ENCODE measurements around the gene DTYMK. TPM values are rescaled to one million over a fixed set of nuclear protein-coding genes. Genes with fewer than 3 reads are reported as not detected.

The DTYMK gene
- total and polyA plus RNA-seq, 2 of the 8 experiments (the other 6 are each of a cell fraction or from before 2014, with no cell fraction given), result 58.3 to 69.9 TPM

DNA sequence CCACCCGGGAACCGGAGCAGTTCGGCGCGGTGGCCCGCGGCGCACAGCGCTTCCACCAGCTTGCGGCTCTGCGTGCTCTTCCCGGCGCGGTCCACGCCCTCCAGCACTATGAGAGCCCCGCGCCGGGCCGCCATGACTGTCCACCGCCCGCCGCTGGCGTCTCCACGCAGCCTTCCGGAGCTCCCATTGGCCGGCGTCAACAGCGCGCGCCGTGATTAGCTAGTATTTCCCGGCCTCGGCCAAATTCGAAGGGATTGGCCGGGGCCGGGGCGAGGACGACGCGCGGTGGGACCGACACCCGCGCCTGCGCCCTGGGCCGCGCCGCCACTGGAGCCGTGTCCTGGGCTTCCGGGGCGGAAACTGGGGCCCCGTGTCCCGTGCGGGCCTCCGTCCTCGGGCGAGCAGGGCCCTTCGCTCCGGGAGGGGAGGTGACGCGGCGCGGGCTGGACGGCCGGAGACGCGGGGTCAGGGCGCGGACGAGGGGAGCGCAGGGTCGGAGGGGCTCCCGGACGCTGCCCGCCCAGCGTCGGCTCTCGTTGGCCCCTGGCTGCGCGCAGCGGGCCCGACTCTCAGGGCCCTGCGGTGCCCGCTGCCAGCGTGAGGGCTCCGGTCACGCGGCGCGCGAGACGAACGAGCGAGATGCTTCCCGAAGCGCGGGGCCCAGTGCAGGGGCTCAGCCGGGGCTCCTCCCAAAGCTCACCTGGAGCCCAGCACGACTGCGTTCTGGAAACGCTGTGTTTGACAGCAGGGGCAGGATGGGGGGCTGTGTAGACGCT, at the start of gene DTYMK (continued):
- TF ChIP-seq SIRT6 (IDR thresholded peaks at IDR 0.05; ENCODE audit: low read length) (no peak), RAD21 (IDR thresholded peaks at IDR 0.05 in 1 of 2, conservative IDR thresholded peaks at IDR 0.05 in 1 of 2; ENCODE audit: low read depth in 2 of 2, low read length in 2 of 2) (no peak), BCL11A (IDR thresholded peaks at IDR 0.05; ENCODE audit: low read depth in 2 of 2, low read length in 2 of 2) (no peak), SUZ12 (IDR thresholded peaks at IDR 0.05; ENCODE audit: low read length) (no peak; the same call in 1 of the 2 replicates), BACH1 (IDR thresholded peaks at IDR 0.05; ENCODE audit: low read length) (peak; percentile 72; the same call in 1 of the 2 replicates), KDM5A (IDR thresholded peaks at IDR 0.05; ENCODE audit: low read length) (peak; percentile 91), POLR2A (IDR thresholded peaks at IDR 0.05; ENCODE audit: control extremely low read depth in 1 of 2, low read depth in 2 of 2, low read length in 2 of 2) (peak; percentile 89), HDAC2 (IDR thresholded peaks at IDR 0.05; ENCODE audit: borderline replicate concordance in 1 of 2, low read depth in 2 of 2, low read length in 2 of 2) (peak in 1 of 2 experiments; percentile 52; a peak in 1 of 4 replicates), CBX5 (IDR thresholded peaks at IDR 0.05; ENCODE audit: low read depth, low read length) (no peak), SP2 (IDR thresholded peaks at IDR 0.05; ENCODE audit: low read length) (no peak), MAFK (IDR thresholded peaks at IDR 0.05; ENCODE audit: low read depth, low read length) (no peak), HDAC6 (IDR thresholded peaks at IDR 0.05; ENCODE audit: low read depth, low read length) (no peak), RNF2 (IDR thresholded peaks at IDR 0.05; ENCODE audit: borderline replicate concordance, low read depth, low read length, missing control alignments, poor library complexity, severe bottlenecking) (no peak)
